K562 (cell line): ENCODE measurements around the gene PALLD. TPM values are rescaled to one million over a fixed set of nuclear protein-coding genes. Genes with fewer than 3 reads are reported as not detected.

Experiments used
- ATAC-seq: fragments of 200-7000 bp; cut with Tn5 transposase; 3 replicates; pipeline ENCODE4 v1.9.1; 2020; ENCODE audit warnings: moderate library complexity
- BruUV-seq: library from RNA; stranded (reverse); fragments of 400-500 nt; replicated peaks from 2 replicates; lab custom pipeline; 2021; lab: Mats Ljungman, UMichigan
- CTCF ChIA-PET: fragments of 300-600 bp; formaldehyde crosslinking; extraction: SDS; loops from one replicate; lab custom pipeline; 2021; ENCODE audit warnings: low intra/inter-chr PET ratio; lab: Yijun Ruan, JAX
- POLR2A ChIA-PET: fragments of 300-600, 350-650 bp; sonication (Branson Sonifier 250); formaldehyde crosslinking; extraction: SDS; loops from one replicate; lab custom pipeline; 2021; ENCODE audit warnings: antibody characterized with exemption, inconsistent platforms; lab: Yijun Ruan, JAX
- DNase-seq, 4 experiments: peaks; one replicate each; pipeline versions ENCODE4 v3.0.0 to v3.0.0-alpha.2; 2011 to 2018; ENCODE audit warnings: low spot score in 3 of 4, mixed read lengths in 3 of 4; ENCODE audit errors: extremely low read depth in 1 of 4
- FAIRE-seq: peaks from 2 replicates; lab custom pipeline; 2011; peaks lifted over from hg19 to GRCh38; lab: Jason Lieb, UNC
- H2AFZ ChIP-seq: 2 replicates; pipeline ENCODE4 v1.6.0; 2011; ENCODE audit warnings: low read depth, low read length, control low read depth, inconsistent platforms
- H3K27ac ChIP-seq: fragments of 200-600 bp; 3 replicates; pipeline ENCODE4 v1.8.0; 2011; ENCODE audit warnings: low read depth, mild to moderate bottlenecking, control low read depth, inconsistent platforms, low read length, moderate library complexity, mixed read lengths; ENCODE audit errors: extremely low read depth
- H3K27me3 ChIP-seq, 2 experiments: fragments of 300-600 bp in 1 of 2; 2 replicates in 1 of 2; 3 replicates in 1 of 2; pipeline versions ENCODE4 v1.6.0 to v1.8.0; 2011; ENCODE audit warnings: inconsistent platforms in 2 of 2, low read length in 2 of 2, mild to moderate bottlenecking in 1 of 2, mixed read lengths in 1 of 2, moderate library complexity in 1 of 2; ENCODE audit not compliant: control insufficient read depth in 2 of 2, insufficient read depth in 2 of 2
- H3K36me3 ChIP-seq: fragments of 300-600 bp; 3 replicates; pipeline ENCODE4 v1.8.0; 2011; ENCODE audit warnings: mild to moderate bottlenecking, low read length, inconsistent platforms; ENCODE audit not compliant: control insufficient read depth, insufficient read depth
- H3K4me1 ChIP-seq, 2 experiments: fragments of 200-600 bp in 1 of 2; replicated peaks in 1 of 2; 2 replicates in 1 of 2; 3 replicates in 1 of 2; pipeline versions ENCODE4 v1.5.1 to v1.8.0; 2011; ENCODE audit warnings: inconsistent platforms in 2 of 2, low read length in 2 of 2, mild to moderate bottlenecking in 1 of 2, mixed read lengths in 1 of 2, moderate library complexity in 1 of 2; ENCODE audit not compliant: control insufficient read depth in 2 of 2, insufficient read depth in 2 of 2
- H3K4me2 ChIP-seq: 2 replicates; pipeline ENCODE4 v1.6.1; 2011; ENCODE audit warnings: low read length, control low read depth, inconsistent platforms, mixed read lengths; ENCODE audit not compliant: insufficient read depth
- H3K4me3 ChIP-seq: fragments of 200-600 bp; sonication (generic), shearing (Covaris generic); 2 replicates; pipeline ENCODE4 v1.5.1; 2016; ENCODE audit warnings: control low read depth, inconsistent platforms
- H3K79me2 ChIP-seq: fragments of 200-600 bp; 3 replicates; pipeline ENCODE4 v1.8.0; 2011; ENCODE audit warnings: low read length, inconsistent platforms; ENCODE audit not compliant: control insufficient read depth, insufficient read depth
- H3K9ac ChIP-seq, 2 experiments: 2 replicates each; pipeline versions ENCODE4 v1.6.0 to v1.6.1; 2011; ENCODE audit warnings: low read depth in 2 of 2, low read length in 2 of 2, control low read depth in 1 of 2, inconsistent platforms in 1 of 2, mild to moderate bottlenecking in 1 of 2, mixed read lengths in 1 of 2; ENCODE audit not compliant: insufficient read depth in 1 of 2
- H3K9me1 ChIP-seq: one replicate; pipeline ENCODE4 v1.6.0; 2011; ENCODE audit warnings: inconsistent platforms, mild to moderate bottlenecking, low read length, moderate library complexity; ENCODE audit not compliant: control insufficient read depth, insufficient read depth
- H3K9me3 ChIP-seq: replicated peaks from 2 replicates; pipeline ENCODE4 v1.5.1; 2011; ENCODE audit warnings: low read depth, low read length, inconsistent platforms; ENCODE audit not compliant: control insufficient read depth, insufficient read depth
- H4K20me1 ChIP-seq: replicated peaks from 2 replicates; pipeline ENCODE4 v1.6.1; 2011; ENCODE audit warnings: low read length, inconsistent platforms, mixed read lengths; ENCODE audit not compliant: control insufficient read depth, insufficient read depth
- CTBP1 ChIP-seq: fragments of 450-650 bp; IDR thresholded peaks from 2 replicates; pipeline ENCODE4 v1.6.1; 2016; ENCODE audit warnings: borderline replicate concordance
- MTA3 ChIP-seq: fragments of 450-650 bp; formaldehyde crosslinking; IDR thresholded peaks from 2 replicates; pipeline ENCODE4 v1.6.1; 2017; ENCODE audit warnings: mild to moderate bottlenecking, borderline replicate concordance
- NFYB ChIP-seq: IDR thresholded peaks from 2 replicates; pipeline ENCODE4 v1.6.1; 2011; ENCODE audit warnings: mild to moderate bottlenecking, moderate library complexity; ENCODE audit not compliant: insufficient read length; ENCODE audit errors: extremely low read depth
- TCF15 ChIP-seq: fragments of 250-450 bp; sonication (Bioruptor Pico); IDR thresholded peaks from 2 replicates; pipeline ENCODE4 v1.8.0; 2022; ENCODE audit warnings: moderate library complexity, mild to moderate bottlenecking, inconsistent platforms
- THRA ChIP-seq: fragments of 450-650 bp; IDR thresholded peaks from 2 replicates; pipeline ENCODE4 v1.6.1; 2017; ENCODE audit warnings: mild to moderate bottlenecking, moderate library complexity
- ZBTB1 ChIP-seq: sonication (generic); formaldehyde crosslinking; IDR thresholded peaks from 2 replicates; pipeline ENCODE4 v1.8.1; 2023; ENCODE audit warnings: missing genetic modification reagents, low read depth, mild to moderate bottlenecking, borderline replicate concordance
- WGBS: fragments of 100-300 bp; shearing (Covaris generic); methylation state at CpG from one replicate; pipeline ENCODE4 v1.1.6; 2016; ENCODE audit warnings: low coverage, mixed read lengths; ENCODE audit not compliant: insufficient coverage; ENCODE audit errors: missing lambda C conversion rate; 5-methylcytosine and 5-hydroxymethylcytosine counted together
- in situ Hi-C: fragments of 300-500 bp; cut with MboI; formaldehyde crosslinking; loops from 4 replicates; pipeline ENCODE4 v1.15.0; 2018; ENCODE audit warnings: inconsistent platforms, mixed read lengths
- intact Hi-C: fragments of 100-400 bp; cut with micrococcal nuclease; formaldehyde crosslinking; loops from 2 replicates; pipeline ENCODE4 v1.14.2; 2022
- polyA plus RNA-seq, 8 experiments: library from polyadenylated mRNA; depleted of rRNA in 4 of 8; stranded (reverse) in 5 of 8; unstranded in 3 of 8; fragments of >200 nt; fragmentation: Nextera tagmentation in 2 of 8; fragmentation: Illumina TruSeq in 1 of 8; extraction: Ambion mirVana in 2 of 8; extraction: Trizol in 1 of 8; gene quantifications; 2 replicates each; pipeline versions ENCODE4 v1.2.1 to v1.2.3, GENCODE V29; 2011 to 2014; ENCODE audit warnings: inconsistent platforms in 1 of 8, missing spikeins in 1 of 8
- total RNA-seq, 7 experiments: library from RNA; depleted of rRNA in 6 of 7; stranded (reverse); fragments of >200 nt in 6 of 7; fragmentation: Illumina TruSeq in 2 of 7; extraction: Trizol in 2 of 7; gene quantifications; 2 replicates each; pipeline versions ENCODE4 v1.2.1 to v1.2.3, GENCODE V29; 2011 to 2021; ENCODE audit warnings: low replicate concordance in 1 of 7

Gene PALLD
- total and polyA plus RNA-seq, 9 of the 15 experiments (the other 6 are each of a cell fraction or from before 2014, with no cell fraction given), result 0.01 to 0.35 (median 0.06) TPM; not detected in 3

- Histone ChIP-seq H3K4me1 (no peaks in the 10 kb centered on the region), H2AFZ (no peak overlapping the region), H3K9ac (no peak overlapping the region), H3K27me3 (no peaks in the 10 kb centered on the region), H3K4me3 (no peak overlapping the region), H3K9me1 (no peaks in the 10 kb centered on the region), H3K9me3 (no peaks in the 10 kb centered on the region), H3K27ac (no peak overlapping the region), H3K79me2 (no peaks in the 10 kb centered on the region), H3K36me3 (no peaks in the 10 kb centered on the region), H4K20me1 (no peaks in the 10 kb centered on the region), H3K4me2 (no peak overlapping the region)
- 1% methylated on average over 3 of the region's 3 CpGs for WGBS
- ChIA-PET CTCF (no interaction called here), POLR2A (no interaction called here)
- ATAC-seq (no peak), DNase-seq (no peak), FAIRE-seq (no peak)
- no TSS peak for BruUV-seq
- intact Hi-C loops, result no loop called here
- in situ Hi-C loops, result no loop called here
- TF ChIP-seq NFYB (no peak), TCF15 (no peak), MTA3 (no peak), ZBTB1 (no peak), CTBP1 (no peak), THRA (no peak)
Observed at GRCh38 chr4:168717847-168718246, 221.0 kb downstream of the PALLD start.
